ENCODE measurements around the gene KRT76. TPM values are rescaled to one million over a fixed set of nuclear protein-coding genes. Genes with fewer than 3 reads are reported as not detected.

The KRT76 gene
- total RNA-seq, 4 donors from 2014 or later = not detected

DNA sequence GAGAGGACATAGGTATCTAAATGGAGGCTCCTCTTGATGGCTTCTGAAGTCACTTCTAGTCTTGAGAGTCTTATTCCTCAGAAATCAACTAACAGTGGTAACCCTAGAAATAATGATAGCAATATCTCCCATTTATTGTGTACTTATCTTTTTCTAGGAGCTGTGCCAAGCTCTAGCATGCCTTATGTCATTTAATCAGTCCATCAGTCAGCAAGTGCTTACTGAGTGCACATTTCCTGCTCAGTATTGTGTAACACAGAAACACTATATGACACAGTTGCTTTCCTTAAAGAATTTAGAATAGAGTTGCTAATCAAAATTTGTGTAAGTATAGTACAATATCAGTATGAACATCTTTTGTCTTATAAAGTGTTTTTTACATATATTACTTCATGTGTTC is 36.6 kb downstream of the KRT76 start:
- in situ Hi-C loops (cut with MboI; ENCODE audit: low pct_ligation_motif_present in 1 of 4, low pct_unique_long_range_greater_than_20kb in 1 of 4, low sequenced_read_pairs in 3 of 4) (no loop called here), intact Hi-C loops (cut with DNase I; ENCODE audit: low total_unique reads) (no loop called here)
- DNase-seq = no peak
- Histone ChIP-seq H3K27me3 (peaks cover 10% of the 10 kb centered on the region), H3K9me3 (no peaks in the 10 kb centered on the region), H3K36me3 (no peaks in the 10 kb centered on the region), H3K27ac (no peak overlapping the region), H3K4me1 (no peaks in the 10 kb centered on the region), H3K4me3 (no peak overlapping the region)
- no peak for TF ChIP-seq POLR2AphosphoS5 (IDR thresholded peaks at IDR 0.05)
- no peak for TF ChIP-seq POLR2A (IDR thresholded peaks at IDR 0.05)
- no peak for TF ChIP-seq EP300 (IDR thresholded peaks at IDR 0.05; ENCODE audit: low read depth)
- TF ChIP-seq CTCF (IDR thresholded peaks at IDR 0.05) = no peak

DNA sequence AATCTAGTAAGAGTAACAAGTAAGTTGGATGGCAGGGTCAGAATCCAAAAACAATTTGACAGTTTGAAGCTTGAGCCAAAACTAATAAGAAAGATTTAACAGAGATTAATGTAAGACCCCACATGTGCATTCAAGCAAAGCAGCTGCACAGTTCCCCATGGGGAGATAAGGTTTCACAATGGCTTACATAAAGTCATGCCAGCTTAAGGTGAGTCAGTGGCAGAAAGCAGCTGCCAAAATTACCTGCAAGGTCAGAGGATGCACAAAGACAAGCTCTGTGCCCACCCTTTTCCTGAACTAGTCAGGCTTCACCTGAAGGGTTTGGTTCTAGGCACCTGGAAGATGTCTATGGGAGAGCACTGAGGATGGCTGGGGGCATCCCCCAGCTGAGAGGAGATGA is 37.2 kb downstream of the KRT76 start:
- Histone ChIP-seq H3K9me3 (no peaks in the 10 kb centered on the region), H3K4me1 (no peaks in the 10 kb centered on the region), H3K27me3 (peaks cover 10% of the 10 kb centered on the region), H3K4me3 (no peak overlapping the region), H3K27ac (no peak overlapping the region), H3K36me3 (no peaks in the 10 kb centered on the region)
- DNase-seq = no peak
- intact Hi-C loops (cut with DNase I; ENCODE audit: low total_unique reads) (no loop called here), in situ Hi-C loops (cut with MboI; ENCODE audit: low pct_ligation_motif_present in 1 of 4, low pct_unique_long_range_greater_than_20kb in 1 of 4, low sequenced_read_pairs in 3 of 4) (no loop called here)
- no peak for TF ChIP-seq POLR2A (IDR thresholded peaks at IDR 0.05)
- no peak for TF ChIP-seq EP300 (IDR thresholded peaks at IDR 0.05; ENCODE audit: low read depth)
- no peak for TF ChIP-seq CTCF (IDR thresholded peaks at IDR 0.05)
- TF ChIP-seq POLR2AphosphoS5 (IDR thresholded peaks at IDR 0.05) = no peak

DNA sequence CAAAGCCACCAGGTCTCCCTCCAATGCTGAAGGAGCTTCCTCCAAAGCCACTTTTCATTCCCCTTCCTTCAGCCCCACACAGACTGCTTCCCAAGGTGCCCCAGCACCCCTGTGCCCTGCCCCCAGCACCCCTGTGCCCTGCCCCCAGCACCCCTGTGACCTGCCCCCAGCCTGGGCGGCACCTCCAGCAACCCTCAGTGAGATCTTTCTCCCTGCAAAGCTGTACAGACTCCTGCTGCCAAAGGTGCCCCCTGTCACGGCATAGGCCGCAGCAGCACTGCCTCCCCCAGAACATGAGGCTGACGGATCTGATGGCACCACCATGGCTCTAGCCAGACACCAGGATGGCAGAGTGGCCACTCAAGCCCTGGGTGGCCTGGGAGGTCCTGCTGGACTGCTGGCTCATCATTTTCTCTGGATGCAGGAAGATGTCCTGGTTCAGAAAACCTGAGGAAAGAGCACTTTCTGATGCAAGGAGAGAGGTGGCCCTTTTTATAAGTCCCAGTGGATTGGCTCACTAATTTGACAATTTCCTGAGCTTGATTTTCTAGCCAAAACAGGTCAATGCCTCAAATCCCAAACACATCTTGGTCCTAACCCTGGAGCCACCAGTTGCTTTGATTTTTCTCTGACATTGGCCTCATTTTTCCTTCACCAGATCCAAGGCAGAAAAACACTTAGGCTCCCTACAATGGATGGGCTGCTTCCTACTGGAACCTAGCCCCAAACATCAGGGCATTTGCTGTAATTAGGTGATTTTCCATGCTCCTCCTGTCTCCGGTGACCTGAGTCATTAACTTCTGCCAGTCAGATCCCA is 41.1 kb downstream of the KRT76 start:
- no peak for DNase-seq
- Histone ChIP-seq H3K4me1 (no peaks in the 10 kb centered on the region), H3K27ac (no peak overlapping the region), H3K4me3 (no peak overlapping the region), H3K27me3 (peaks cover 9% of the 10 kb centered on the region), H3K9me3 (no peaks in the 10 kb centered on the region), H3K36me3 (no peaks in the 10 kb centered on the region)
- WGBS, 2 donors (ENCODE audit: low coverage in 1 of 2) = 72% methylated on average over 5 of the region's 5 CpGs; no CpG with 5 or more reads in 1 of the 2 donors
- in situ Hi-C loops (cut with MboI; ENCODE audit: low pct_ligation_motif_present in 1 of 4, low pct_unique_long_range_greater_than_20kb in 1 of 4, low sequenced_read_pairs in 3 of 4) = no loop called here
- TF ChIP-seq POLR2AphosphoS5 (IDR thresholded peaks at IDR 0.05) (no peak), POLR2A (IDR thresholded peaks at IDR 0.05) (no peak), CTCF (IDR thresholded peaks at IDR 0.05) (no peak), EP300 (IDR thresholded peaks at IDR 0.05; ENCODE audit: low read depth) (no peak)
- intact Hi-C loops (cut with DNase I; ENCODE audit: low total_unique reads) = no loop called here

GRCh38 chr12:52735106-52735505 is 42.0 kb downstream of the KRT76 start:
- in situ Hi-C loops (cut with MboI; ENCODE audit: low pct_ligation_motif_present in 1 of 4, low pct_unique_long_range_greater_than_20kb in 1 of 4, low sequenced_read_pairs in 3 of 4) (no loop called here), intact Hi-C loops (cut with DNase I; ENCODE audit: low total_unique reads) (no loop called here)
- H3K27me3 ChIP-seq = peaks cover 9% of the 10 kb centered on the region
- DNase-seq = no peak
- H3K36me3 ChIP-seq = no peaks in the 10 kb centered on the region
- no peak for TF ChIP-seq POLR2AphosphoS5 (IDR thresholded peaks at IDR 0.05)
- TF ChIP-seq CTCF (IDR thresholded peaks at IDR 0.05) = no peak
- no peak for TF ChIP-seq EP300 (IDR thresholded peaks at IDR 0.05; ENCODE audit: low read depth)
- no peak for TF ChIP-seq POLR2A (IDR thresholded peaks at IDR 0.05)
- 84% methylated on average over 7 of the region's 8 CpGs; no CpG with 5 or more reads in 1 of the 2 donors for WGBS, 2 donors (ENCODE audit: low coverage in 1 of 2)
- no peaks in the 10 kb centered on the region for H3K9me3 ChIP-seq
- H3K4me1 ChIP-seq = no peaks in the 10 kb centered on the region
- no peak overlapping the region for H3K27ac ChIP-seq
- H3K4me3 ChIP-seq = no peak overlapping the region
